ENCODE measurements around the gene DISP3.

DISP3 gene

GRCh38 chr1:11518016-11518701 is 39.2 kb downstream of the DISP3 start:
- FAIRE-seq: no peak

- FAIRE-seq: no peak
These were observed 40.1 kb downstream of the DISP3 start for GRCh38 chr1:11518791-11519628.

- no peak for FAIRE-seq
These were observed 40.7 kb downstream of the DISP3 start for GRCh38 chr1:11519629-11520031.

GRCh38 chr1:11520531-11521233 is 41.7 kb downstream of the DISP3 start:
- FAIRE-seq: no peak

- no peak for FAIRE-seq
These were observed 42.8 kb downstream of the DISP3 start for GRCh38 chr1:11521582-11522399.

GRCh38 chr1:11522400-11523235 is 43.7 kb downstream of the DISP3 start:
- no peak for FAIRE-seq

- FAIRE-seq: no peak
These were observed 44.3 kb downstream of the DISP3 start for GRCh38 chr1:11523261-11523660.

GRCh38 chr1:11523746-11524464 is 45.0 kb downstream of the DISP3 start:
- FAIRE-seq: no peak

- no peak for FAIRE-seq
These were observed 45.7 kb downstream of the DISP3 start for GRCh38 chr1:11524465-11525150.

- no peak for FAIRE-seq
These were observed 46.2 kb downstream of the DISP3 start for GRCh38 chr1:11525151-11525505.

GRCh38 chr1:11525516-11525915 is 46.6 kb downstream of the DISP3 start:
- no peak for FAIRE-seq

- no peak for FAIRE-seq
These were observed 47.3 kb downstream of the DISP3 start for GRCh38 chr1:11526071-11526895.

GRCh38 chr1:11527541-11528452 is 48.8 kb downstream of the DISP3 start:
- FAIRE-seq: no peak

- FAIRE-seq: no peak
These were observed 49.8 kb downstream of the DISP3 start for GRCh38 chr1:11528611-11529261.

GRCh38 chr1:11529330-11529729 is 50.4 kb downstream of the DISP3 start:
- no peak for FAIRE-seq

GRCh38 chr1:11529763-11530730 is 51.1 kb downstream of the DISP3 start:
- FAIRE-seq: no peak
